ENCODE results near the gene RNF144A.

DNA sequence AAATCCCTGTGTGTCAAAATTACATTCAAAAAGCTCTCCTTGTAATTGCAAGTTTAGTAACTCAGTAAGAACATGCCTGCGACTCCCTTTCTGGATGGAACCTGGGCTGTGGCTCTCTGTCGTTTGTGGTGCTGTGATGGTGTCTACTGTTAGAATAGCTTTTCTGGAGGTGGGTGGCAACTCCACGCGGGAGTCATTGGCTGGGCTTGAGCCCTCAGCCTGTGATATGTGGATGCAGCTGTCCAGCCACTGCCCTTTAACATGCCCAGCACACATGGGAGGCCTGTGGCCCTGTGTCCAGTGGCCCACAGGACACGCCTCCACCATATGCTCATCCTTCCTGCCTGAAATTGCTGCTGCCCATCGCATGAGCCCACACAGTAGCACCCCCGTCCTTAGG is 124.2 kb downstream of the RNF144A start:
- TF ChIP-seq POLR2A (IDR thresholded peaks at IDR 0.05; ENCODE audit: extremely low read depth, insufficient read length) (no peak), MAX (IDR thresholded peaks at IDR 0.05; ENCODE audit: low read depth, low read length) (no peak), MYC (IDR thresholded peaks at IDR 0.05; ENCODE audit: low read depth, low read length) (no peak)
- TF ChIP-seq, protein P1, sequence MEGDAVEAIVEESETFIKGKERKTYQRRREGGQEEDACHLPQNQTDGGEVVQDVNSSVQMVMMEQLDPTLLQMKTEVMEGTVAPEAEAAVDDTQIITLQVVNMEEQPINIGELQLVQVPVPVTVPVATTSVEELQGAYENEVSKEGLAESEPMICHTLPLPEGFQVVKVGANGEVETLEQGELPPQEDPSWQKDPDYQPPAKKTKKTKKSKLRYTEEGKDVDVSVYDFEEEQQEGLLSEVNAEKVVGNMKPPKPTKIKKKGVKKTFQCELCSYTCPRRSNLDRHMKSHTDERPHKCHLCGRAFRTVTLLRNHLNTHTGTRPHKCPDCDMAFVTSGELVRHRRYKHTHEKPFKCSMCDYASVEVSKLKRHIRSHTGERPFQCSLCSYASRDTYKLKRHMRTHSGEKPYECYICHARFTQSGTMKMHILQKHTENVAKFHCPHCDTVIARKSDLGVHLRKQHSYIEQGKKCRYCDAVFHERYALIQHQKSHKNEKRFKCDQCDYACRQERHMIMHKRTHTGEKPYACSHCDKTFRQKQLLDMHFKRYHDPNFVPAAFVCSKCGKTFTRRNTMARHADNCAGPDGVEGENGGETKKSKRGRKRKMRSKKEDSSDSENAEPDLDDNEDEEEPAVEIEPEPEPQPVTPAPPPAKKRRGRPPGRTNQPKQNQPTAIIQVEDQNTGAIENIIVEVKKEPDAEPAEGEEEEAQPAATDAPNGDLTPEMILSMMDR (IDR thresholded peaks at IDR 0.05; ENCODE audit: low read depth, low read length): no peak

Data from NB4 (cell line).